ENCODE data around the gene BET1L.

DNA sequence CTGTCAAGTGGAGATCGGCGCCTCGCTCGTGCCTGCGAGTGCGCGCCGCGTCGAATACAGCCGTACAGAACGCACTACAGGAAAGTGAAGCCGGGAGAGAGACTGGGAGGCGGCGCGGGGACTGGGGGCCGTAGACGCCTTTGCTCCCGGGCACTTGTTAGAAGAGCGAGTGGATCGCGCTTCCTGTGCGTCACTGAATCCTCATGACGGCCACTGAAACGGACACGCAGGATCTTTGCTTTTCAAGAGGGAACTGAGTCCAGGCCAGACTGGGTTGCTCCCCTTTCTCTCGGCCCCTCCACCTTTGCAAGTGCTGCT is 623 bp upstream of the BET1L start:
- TF ChIP-seq, protein P1, sequence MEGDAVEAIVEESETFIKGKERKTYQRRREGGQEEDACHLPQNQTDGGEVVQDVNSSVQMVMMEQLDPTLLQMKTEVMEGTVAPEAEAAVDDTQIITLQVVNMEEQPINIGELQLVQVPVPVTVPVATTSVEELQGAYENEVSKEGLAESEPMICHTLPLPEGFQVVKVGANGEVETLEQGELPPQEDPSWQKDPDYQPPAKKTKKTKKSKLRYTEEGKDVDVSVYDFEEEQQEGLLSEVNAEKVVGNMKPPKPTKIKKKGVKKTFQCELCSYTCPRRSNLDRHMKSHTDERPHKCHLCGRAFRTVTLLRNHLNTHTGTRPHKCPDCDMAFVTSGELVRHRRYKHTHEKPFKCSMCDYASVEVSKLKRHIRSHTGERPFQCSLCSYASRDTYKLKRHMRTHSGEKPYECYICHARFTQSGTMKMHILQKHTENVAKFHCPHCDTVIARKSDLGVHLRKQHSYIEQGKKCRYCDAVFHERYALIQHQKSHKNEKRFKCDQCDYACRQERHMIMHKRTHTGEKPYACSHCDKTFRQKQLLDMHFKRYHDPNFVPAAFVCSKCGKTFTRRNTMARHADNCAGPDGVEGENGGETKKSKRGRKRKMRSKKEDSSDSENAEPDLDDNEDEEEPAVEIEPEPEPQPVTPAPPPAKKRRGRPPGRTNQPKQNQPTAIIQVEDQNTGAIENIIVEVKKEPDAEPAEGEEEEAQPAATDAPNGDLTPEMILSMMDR (IDR thresholded peaks at IDR 0.05; ENCODE audit: borderline replicate concordance, extremely low read depth, low read length, poor library complexity, severe bottlenecking): no peak
- TF ChIP-seq EZH2 (IDR thresholded peaks at IDR 0.05; ENCODE audit: borderline replicate concordance, low read depth, low read length, severe bottlenecking): no peak
